ENCODE data around the gene COL17A1. TPM values are rescaled to one million over a fixed set of nuclear protein-coding genes. Genes with fewer than 3 reads are reported as not detected.

Gene COL17A1
- total RNA-seq, 1 donor from 2014 or later, result 10.1 TPM

- peaks cover 2% of the 10 kb centered on the region for H3K27me3 ChIP-seq (ENCODE audit: insufficient read depth, low read length)
- Mint-ChIP-seq H3K27ac (ENCODE audit: unreplicated experiment) (no peak overlapping the region), H3K36me3 (ENCODE audit: low read depth, unreplicated experiment) (peaks cover 4% of the 10 kb centered on the region), H3K9me3 (ENCODE audit: unreplicated experiment) (peaks cover 2% of the 10 kb centered on the region), H3K4me3 (ENCODE audit: unreplicated experiment) (no peak overlapping the region), H3K27me3 (ENCODE audit: low read depth, unreplicated experiment) (peaks cover 14% of the 10 kb centered on the region), H3K4me1 (ENCODE audit: low read depth, unreplicated experiment) (peaks cover 1% of the 10 kb centered on the region)
- no peak overlapping the region for H3K9ac ChIP-seq (ENCODE audit: low read length)
- H3K4me3 ChIP-seq (ENCODE audit: insufficient read depth, low read depth, low read length), result no peak overlapping the region
- TF ChIP-seq EZH2 (IDR thresholded peaks at IDR 0.05; ENCODE audit: insufficient read depth, low read length) (no peak), CTCF (IDR thresholded peaks at IDR 0.05; ENCODE audit: insufficient read depth, low read depth, low read length) (no peak)
- H3K4me1 ChIP-seq (ENCODE audit: insufficient read depth, low read length), result no peaks in the 10 kb centered on the region
- H3K4me2 ChIP-seq (ENCODE audit: low read length), result no peak overlapping the region
- DNase-seq (ENCODE audit: low read depth) (peak; percentile 22), FAIRE-seq (no peak)
- no peak overlapping the region for H3K27ac ChIP-seq (ENCODE audit: low read depth, low read length)
- H3K9me3 ChIP-seq (ENCODE audit: insufficient read depth, low read depth, low read length), result no peaks in the 10 kb centered on the region
- no peaks in the 10 kb centered on the region for H3K36me3 ChIP-seq (ENCODE audit: insufficient read depth, low read length)
- no peaks in the 10 kb centered on the region for H4K20me1 ChIP-seq (ENCODE audit: insufficient read depth, low read length)
- no peaks in the 10 kb centered on the region for H3K79me2 ChIP-seq (ENCODE audit: insufficient read depth, low read length)
- no peak overlapping the region for H2AFZ ChIP-seq (ENCODE audit: low read depth, low read length)
These were observed 42.4 kb downstream of the COL17A1 start for GRCh38 chr10:104043185-104043830.

- Mint-ChIP-seq H3K27ac (ENCODE audit: unreplicated experiment) (no peak overlapping the region), H3K4me1 (ENCODE audit: low read depth, unreplicated experiment) (peaks cover 1% of the 10 kb centered on the region), H3K4me3 (ENCODE audit: unreplicated experiment) (no peak overlapping the region), H3K9me3 (ENCODE audit: unreplicated experiment) (peaks cover 2% of the 10 kb centered on the region), H3K36me3 (ENCODE audit: low read depth, unreplicated experiment) (peaks cover 4% of the 10 kb centered on the region), H3K27me3 (ENCODE audit: low read depth, unreplicated experiment) (peaks cover 11% of the 10 kb centered on the region)
- no peak overlapping the region for H2AFZ ChIP-seq (ENCODE audit: low read depth, low read length)
- no peaks in the 10 kb centered on the region for H3K4me1 ChIP-seq (ENCODE audit: insufficient read depth, low read length)
- no peaks in the 10 kb centered on the region for H4K20me1 ChIP-seq (ENCODE audit: insufficient read depth, low read length)
- FAIRE-seq (no peak), DNase-seq (ENCODE audit: low read depth) (no peak)
- no peaks in the 10 kb centered on the region for H3K36me3 ChIP-seq (ENCODE audit: insufficient read depth, low read length)
- H3K27ac ChIP-seq (ENCODE audit: low read depth, low read length), result no peak overlapping the region
- no peak for TF ChIP-seq CTCF (IDR thresholded peaks at IDR 0.05; ENCODE audit: insufficient read depth, low read depth, low read length)
- TF ChIP-seq EZH2 (IDR thresholded peaks at IDR 0.05; ENCODE audit: insufficient read depth, low read length), result no peak
- H3K79me2 ChIP-seq (ENCODE audit: insufficient read depth, low read length), result no peaks in the 10 kb centered on the region
- no peak overlapping the region for H3K4me3 ChIP-seq (ENCODE audit: insufficient read depth, low read depth, low read length)
- no peaks in the 10 kb centered on the region for H3K9me3 ChIP-seq (ENCODE audit: insufficient read depth, low read depth, low read length)
- H3K4me2 ChIP-seq (ENCODE audit: low read length), result no peak overlapping the region
- no peak overlapping the region for H3K9ac ChIP-seq (ENCODE audit: low read length)
- H3K27me3 ChIP-seq (ENCODE audit: insufficient read depth, low read length), result peaks cover 2% of the 10 kb centered on the region
These were observed 43.7 kb downstream of the COL17A1 start for GRCh38 chr10:104041891-104042535.
